SK-N-SH treated with all-trans-retinoic acid at 6 μM for 48 hours (cell line): ENCODE results near the gene MRI1.
"Not testable (repeated sequence)": the region's sequence is repeated elsewhere in the genome, so short reads cannot be mapped to it uniquely, and the experiment has no call there.

Source experiments
- ATAC-seq: fragments of 200-7000 bp; cut with Tn5 transposase; 3 replicates; pipeline ENCODE4 v1.9.1; 2020; ENCODE audit warnings: mild to moderate bottlenecking, moderate library complexity
- ARNTL ChIP-seq: fragments of 450-650 bp; formaldehyde crosslinking; IDR thresholded peaks from 2 replicates; pipeline ENCODE4 v1.5.0; 2020; ENCODE audit warnings: low read depth, mild to moderate bottlenecking, moderate library complexity, borderline replicate concordance
- CSDC2 ChIP-seq: fragments of 250-450 bp; sonication (Bioruptor Pico); IDR thresholded peaks from 2 replicates; pipeline ENCODE4 v1.5.0; 2020; ENCODE audit warnings: mild to moderate bottlenecking, moderate library complexity
- ESRRG ChIP-seq: fragments of 250-450 bp; sonication (Bioruptor Pico); IDR thresholded peaks from 2 replicates; pipeline ENCODE4 v1.6.1; 2021; ENCODE audit warnings: mild to moderate bottlenecking
- GLIS3 ChIP-seq: fragments of 250-450 bp; sonication (Bioruptor Pico); IDR thresholded peaks from 2 replicates; pipeline ENCODE4 v1.5.0; 2020; ENCODE audit warnings: mild to moderate bottlenecking, moderate library complexity
- ISL1 ChIP-seq: fragments of 250-450 bp; sonication (Bioruptor Pico); IDR thresholded peaks from 2 replicates; pipeline ENCODE4 v2.1.2; 2022; ENCODE audit warnings: mild to moderate bottlenecking, moderate library complexity
- OSR1 ChIP-seq: fragments of 250-450 bp; sonication (Bioruptor Pico); IDR thresholded peaks from 2 replicates; pipeline ENCODE4 v1.8.0; 2022; ENCODE audit warnings: moderate library complexity, mild to moderate bottlenecking, inconsistent platforms
- PPARA ChIP-seq: fragments of 250-450 bp; sonication (Bioruptor Pico); IDR thresholded peaks from 2 replicates; pipeline ENCODE4 v1.5.0; 2020; ENCODE audit warnings: mild to moderate bottlenecking, borderline replicate concordance
- RARB ChIP-seq: fragments of 250-450 bp; sonication (Bioruptor Pico); IDR thresholded peaks from 2 replicates; pipeline ENCODE4 v1.8.0; 2021; ENCODE audit warnings: mild to moderate bottlenecking, moderate library complexity
- SNAI2 ChIP-seq: fragments of 250-450 bp; sonication (Bioruptor Pico); IDR thresholded peaks from 2 replicates; pipeline ENCODE4 v1.5.0; 2020; ENCODE audit warnings: mild to moderate bottlenecking, moderate library complexity
- TCF4 ChIP-seq: fragments of 250-450 bp; sonication (Bioruptor Pico); IDR thresholded peaks from 2 replicates; pipeline ENCODE4 v1.8.0; 2021; ENCODE audit warnings: mild to moderate bottlenecking, moderate library complexity, borderline replicate concordance
- TOX ChIP-seq: fragments of 250-450 bp; sonication (Bioruptor Pico); IDR thresholded peaks from 2 replicates; pipeline ENCODE4 v1.8.0; 2021; ENCODE audit warnings: mild to moderate bottlenecking, moderate library complexity, borderline replicate concordance
- ZC3H10 ChIP-seq: fragments of 250-450 bp; sonication (Bioruptor Pico); IDR thresholded peaks from 2 replicates; pipeline ENCODE4 v1.5.1; 2021; ENCODE audit warnings: mild to moderate bottlenecking, moderate library complexity
- ZFP3 ChIP-seq: fragments of 250-450 bp; sonication (Bioruptor Pico); IDR thresholded peaks from 2 replicates; pipeline ENCODE4 v1.5.0; 2020; ENCODE audit warnings: mild to moderate bottlenecking, moderate library complexity
- ZFP30 ChIP-seq: fragments of 450-650 bp; formaldehyde crosslinking; IDR thresholded peaks from 2 replicates; pipeline ENCODE4 v1.5.0; 2022; ENCODE audit warnings: mild to moderate bottlenecking, moderate library complexity
- ZNF565 ChIP-seq: fragments of 450-650 bp; formaldehyde crosslinking; conservative IDR thresholded peaks from 2 replicates; pipeline ENCODE4 v1.5.0; 2020; ENCODE audit warnings: low read depth, mild to moderate bottlenecking, moderate library complexity
- ZNF70 ChIP-seq: fragments of 450-650 bp; formaldehyde crosslinking; IDR thresholded peaks from 2 replicates; pipeline ENCODE4 v1.5.0; 2020; ENCODE audit warnings: mild to moderate bottlenecking, moderate library complexity
- ZNF8 ChIP-seq: fragments of 450-650 bp; formaldehyde crosslinking; IDR thresholded peaks from 2 replicates; pipeline ENCODE4 v1.5.0; 2020; ENCODE audit warnings: mild to moderate bottlenecking, moderate library complexity
- TF ChIP-seq, protein P1 (sequence below): fragments of 250-450 bp; sonication (Bioruptor Pico); IDR thresholded peaks from 2 replicates; pipeline ENCODE4 v1.5.1; 2021; ENCODE audit warnings: mild to moderate bottlenecking, moderate library complexity
- TF ChIP-seq, protein P2 (sequence below): fragments of 250-450 bp; sonication (Bioruptor Pico); IDR thresholded peaks from 2 replicates; pipeline ENCODE4 v1.5.1; 2020; ENCODE audit warnings: low read depth, mild to moderate bottlenecking, moderate library complexity
- TF ChIP-seq, protein P3 (sequence below): fragments of 250-450 bp; sonication (Bioruptor Pico); IDR thresholded peaks from 2 replicates; pipeline ENCODE4 v1.8.0; 2020; ENCODE audit warnings: mild to moderate bottlenecking, moderate library complexity, borderline replicate concordance
- TF ChIP-seq, protein P4 (sequence below): fragments of 250-450 bp; sonication (Bioruptor Pico); IDR thresholded peaks from 2 replicates; pipeline ENCODE4 v1.5.0; 2020; ENCODE audit warnings: mild to moderate bottlenecking, moderate library complexity

Gene MRI1

DNA sequence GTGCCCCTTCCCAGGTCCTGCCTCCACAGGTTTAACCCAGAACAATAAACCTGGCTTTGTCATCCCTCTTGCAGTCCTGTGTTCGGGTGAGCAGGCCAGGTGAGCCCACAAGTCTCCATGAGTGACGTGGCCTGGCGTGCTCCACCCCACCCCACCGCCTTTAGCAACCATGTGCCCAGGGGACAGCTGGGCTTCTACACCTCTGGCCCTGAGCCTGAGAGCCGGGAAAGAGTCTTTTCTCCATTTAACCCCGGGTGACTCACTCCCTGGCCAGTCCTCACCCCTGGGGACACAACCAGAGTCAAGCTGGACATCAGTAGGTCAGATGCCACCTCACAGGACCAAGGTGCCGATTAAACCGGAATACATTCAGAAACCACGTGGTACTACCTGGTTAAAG lies 14.1 kb downstream of the MRI1 start:
- no peak for ATAC-seq
- no peak for TF ChIP-seq ARNTL
- TF ChIP-seq ZNF8 (CRISPR knock-in tag) = no peak
- TF ChIP-seq, protein P1, sequence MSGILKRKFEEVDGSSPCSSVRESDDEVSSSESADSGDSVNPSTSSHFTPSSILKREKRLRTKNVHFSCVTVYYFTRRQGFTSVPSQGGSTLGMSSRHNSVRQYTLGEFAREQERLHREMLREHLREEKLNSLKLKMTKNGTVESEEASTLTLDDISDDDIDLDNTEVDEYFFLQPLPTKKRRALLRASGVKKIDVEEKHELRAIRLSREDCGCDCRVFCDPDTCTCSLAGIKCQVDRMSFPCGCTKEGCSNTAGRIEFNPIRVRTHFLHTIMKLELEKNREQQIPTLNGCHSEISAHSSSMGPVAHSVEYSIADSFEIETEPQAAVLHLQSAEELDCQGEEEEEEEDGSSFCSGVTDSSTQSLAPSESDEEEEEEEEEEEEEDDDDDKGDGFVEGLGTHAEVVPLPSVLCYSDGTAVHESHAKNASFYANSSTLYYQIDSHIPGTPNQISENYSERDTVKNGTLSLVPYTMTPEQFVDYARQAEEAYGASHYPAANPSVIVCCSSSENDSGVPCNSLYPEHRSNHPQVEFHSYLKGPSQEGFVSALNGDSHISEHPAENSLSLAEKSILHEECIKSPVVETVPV (CRISPR knock-in tag) = no peak
- TF ChIP-seq SNAI2 (CRISPR knock-in tag) = no peak
- TF ChIP-seq TCF4 = no peak
- TF ChIP-seq, protein P2, sequence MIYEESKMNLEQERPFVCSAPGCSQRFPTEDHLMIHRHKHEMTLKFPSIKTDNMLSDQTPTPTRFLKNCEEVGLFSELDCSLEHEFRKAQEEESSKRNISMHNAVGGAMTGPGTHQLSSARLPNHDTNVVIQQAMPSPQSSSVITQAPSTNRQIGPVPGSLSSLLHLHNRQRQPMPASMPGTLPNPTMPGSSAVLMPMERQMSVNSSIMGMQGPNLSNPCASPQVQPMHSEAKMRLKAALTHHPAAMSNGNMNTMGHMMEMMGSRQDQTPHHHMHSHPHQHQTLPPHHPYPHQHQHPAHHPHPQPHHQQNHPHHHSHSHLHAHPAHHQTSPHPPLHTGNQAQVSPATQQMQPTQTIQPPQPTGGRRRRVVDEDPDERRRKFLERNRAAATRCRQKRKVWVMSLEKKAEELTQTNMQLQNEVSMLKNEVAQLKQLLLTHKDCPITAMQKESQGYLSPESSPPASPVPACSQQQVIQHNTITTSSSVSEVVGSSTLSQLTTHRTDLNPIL = no peak
- no peak for TF ChIP-seq PPARA
- TF ChIP-seq TOX (CRISPR knock-in tag) = no peak
- no peak for TF ChIP-seq ESRRG (CRISPR knock-in tag)

- no peak for TF ChIP-seq ISL1
- no peak for TF ChIP-seq RARB (CRISPR knock-in tag)
- TF ChIP-seq, protein P1 (CRISPR knock-in tag) = no peak
- TF ChIP-seq, protein P3, sequence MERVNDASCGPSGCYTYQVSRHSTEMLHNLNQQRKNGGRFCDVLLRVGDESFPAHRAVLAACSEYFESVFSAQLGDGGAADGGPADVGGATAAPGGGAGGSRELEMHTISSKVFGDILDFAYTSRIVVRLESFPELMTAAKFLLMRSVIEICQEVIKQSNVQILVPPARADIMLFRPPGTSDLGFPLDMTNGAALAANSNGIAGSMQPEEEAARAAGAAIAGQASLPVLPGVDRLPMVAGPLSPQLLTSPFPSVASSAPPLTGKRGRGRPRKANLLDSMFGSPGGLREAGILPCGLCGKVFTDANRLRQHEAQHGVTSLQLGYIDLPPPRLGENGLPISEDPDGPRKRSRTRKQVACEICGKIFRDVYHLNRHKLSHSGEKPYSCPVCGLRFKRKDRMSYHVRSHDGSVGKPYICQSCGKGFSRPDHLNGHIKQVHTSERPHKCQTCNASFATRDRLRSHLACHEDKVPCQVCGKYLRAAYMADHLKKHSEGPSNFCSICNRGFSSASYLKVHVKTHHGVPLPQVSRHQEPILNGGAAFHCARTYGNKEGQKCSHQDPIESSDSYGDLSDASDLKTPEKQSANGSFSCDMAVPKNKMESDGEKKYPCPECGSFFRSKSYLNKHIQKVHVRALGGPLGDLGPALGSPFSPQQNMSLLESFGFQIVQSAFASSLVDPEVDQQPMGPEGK = no peak
- TF ChIP-seq ZFP3 = no peak
- TF ChIP-seq ZC3H10 (CRISPR knock-in tag) = no peak
- TF ChIP-seq, protein P4, sequence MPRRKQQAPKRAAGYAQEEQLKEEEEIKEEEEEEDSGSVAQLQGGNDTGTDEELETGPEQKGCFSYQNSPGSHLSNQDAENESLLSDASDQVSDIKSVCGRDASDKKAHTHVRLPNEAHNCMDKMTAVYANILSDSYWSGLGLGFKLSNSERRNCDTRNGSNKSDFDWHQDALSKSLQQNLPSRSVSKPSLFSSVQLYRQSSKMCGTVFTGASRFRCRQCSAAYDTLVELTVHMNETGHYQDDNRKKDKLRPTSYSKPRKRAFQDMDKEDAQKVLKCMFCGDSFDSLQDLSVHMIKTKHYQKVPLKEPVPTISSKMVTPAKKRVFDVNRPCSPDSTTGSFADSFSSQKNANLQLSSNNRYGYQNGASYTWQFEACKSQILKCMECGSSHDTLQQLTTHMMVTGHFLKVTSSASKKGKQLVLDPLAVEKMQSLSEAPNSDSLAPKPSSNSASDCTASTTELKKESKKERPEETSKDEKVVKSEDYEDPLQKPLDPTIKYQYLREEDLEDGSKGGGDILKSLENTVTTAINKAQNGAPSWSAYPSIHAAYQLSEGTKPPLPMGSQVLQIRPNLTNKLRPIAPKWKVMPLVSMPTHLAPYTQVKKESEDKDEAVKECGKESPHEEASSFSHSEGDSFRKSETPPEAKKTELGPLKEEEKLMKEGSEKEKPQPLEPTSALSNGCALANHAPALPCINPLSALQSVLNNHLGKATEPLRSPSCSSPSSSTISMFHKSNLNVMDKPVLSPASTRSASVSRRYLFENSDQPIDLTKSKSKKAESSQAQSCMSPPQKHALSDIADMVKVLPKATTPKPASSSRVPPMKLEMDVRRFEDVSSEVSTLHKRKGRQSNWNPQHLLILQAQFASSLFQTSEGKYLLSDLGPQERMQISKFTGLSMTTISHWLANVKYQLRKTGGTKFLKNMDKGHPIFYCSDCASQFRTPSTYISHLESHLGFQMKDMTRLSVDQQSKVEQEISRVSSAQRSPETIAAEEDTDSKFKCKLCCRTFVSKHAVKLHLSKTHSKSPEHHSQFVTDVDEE (CRISPR knock-in tag) = no peak
- no peak for TF ChIP-seq ZNF70 (CRISPR knock-in tag)
- TF ChIP-seq OSR1 (CRISPR knock-in tag) = no peak
- TF ChIP-seq PPARA = no peak
- TF ChIP-seq, protein P2 = no peak
- no peak for TF ChIP-seq ARNTL
- TF ChIP-seq ZNF8 (CRISPR knock-in tag) = no peak
- no peak for TF ChIP-seq ZNF565 (CRISPR knock-in tag)
- TF ChIP-seq TOX (CRISPR knock-in tag) = no peak
- no peak for TF ChIP-seq CSDC2 (CRISPR knock-in tag)
- TF ChIP-seq, all 23 proteins: peak for 0
- no peak for ATAC-seq
Observed at GRCh38 chr19:13778847-13779246, 14.5 kb downstream of the MRI1 start.

DNA sequence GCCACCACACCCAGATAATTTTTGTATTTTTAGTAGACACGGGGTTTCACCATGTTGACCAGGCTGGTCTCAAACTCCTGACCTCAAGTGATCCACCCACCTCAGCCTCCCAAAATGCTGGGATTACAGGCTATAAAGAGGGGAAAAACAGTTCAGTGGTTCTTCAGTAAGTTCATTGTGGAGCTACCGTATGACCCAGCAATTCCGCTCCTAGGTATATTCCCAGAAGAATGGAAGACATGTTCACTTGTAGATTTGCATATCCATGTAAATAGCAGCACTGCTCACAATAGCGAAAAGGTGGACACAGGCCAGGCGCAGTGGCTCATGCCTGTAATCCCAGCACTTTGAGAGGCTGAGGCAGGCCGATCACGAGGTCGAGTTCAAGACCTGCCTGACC lies 15.5 kb downstream of the MRI1 start:
- not testable (repeated sequence) for ATAC-seq

DNA sequence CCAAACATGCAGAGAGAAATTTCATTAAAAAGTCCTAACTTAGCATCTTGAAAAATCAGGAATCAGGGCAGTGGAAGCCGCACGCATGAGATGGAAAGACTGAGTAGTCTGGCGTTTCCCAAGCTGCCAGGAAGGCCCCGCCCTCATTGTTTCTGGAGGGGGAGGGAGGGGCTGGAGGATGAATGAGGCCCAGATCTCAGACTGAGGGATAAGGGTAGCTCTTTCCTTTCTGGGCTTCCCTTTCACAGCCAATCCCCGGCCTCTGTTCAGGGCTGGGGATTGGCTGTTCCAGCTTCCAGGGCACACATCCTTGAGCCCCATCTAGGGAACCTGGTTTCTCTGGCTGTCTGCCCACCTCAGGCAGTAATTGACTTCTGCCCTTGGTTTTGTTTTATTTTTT lies 17.2 kb downstream of the MRI1 start:
- peak; percentile 91 for ATAC-seq
- TF ChIP-seq ESRRG (CRISPR knock-in tag) (no peak), GLIS3 (CRISPR knock-in tag) (no peak), ARNTL (no peak), SNAI2 (CRISPR knock-in tag) (no peak), ZFP30 (CRISPR knock-in tag) (no peak)
- TF ChIP-seq, protein P3 = peak; percentile 53; the same call in 1 of the 2 replicates
